Fibroblast of peridontal ligament (primary cell): Measurements from ENCODE around the gene SUPT4H1.
A peak's percentile ranks its signal among the peaks of the same experiment; 100 is the strongest.

Source experiments
- DNase-seq: peaks from one replicate; pipeline ENCODE4 v3.0.0-alpha.2; 2010; ENCODE audit errors: extremely low read depth

SUPT4H1 gene

GRCh38 chr17:58340405-58340876 is 11.6 kb downstream of the SUPT4H1 start:
- no peak for DNase-seq

GRCh38 chr17:58339755-58340404 is 12.1 kb downstream of the SUPT4H1 start:
- no peak for DNase-seq

- no peak for DNase-seq
Observed at GRCh38 chr17:58338841-58339754, 12.9 kb downstream of the SUPT4H1 start.

GRCh38 chr17:58338454-58338840 is 13.6 kb downstream of the SUPT4H1 start:
- no peak for DNase-seq

GRCh38 chr17:58337600-58338453 is 14.2 kb downstream of the SUPT4H1 start:
- peak; percentile 70 for DNase-seq

GRCh38 chr17:58337210-58337599 is 14.8 kb downstream of the SUPT4H1 start:
- no peak for DNase-seq

- peak; percentile 47 for DNase-seq
Observed at GRCh38 chr17:58336456-58337209, 15.4 kb downstream of the SUPT4H1 start.

GRCh38 chr17:58335779-58336455 is 16.1 kb downstream of the SUPT4H1 start:
- DNase-seq, result no peak

- no peak for DNase-seq
Observed at GRCh38 chr17:58335061-58335731, 16.8 kb downstream of the SUPT4H1 start.

- no peak for DNase-seq
Observed at GRCh38 chr17:58334661-58335060, 17.3 kb downstream of the SUPT4H1 start.

GRCh38 chr17:58334256-58334655 is 17.7 kb downstream of the SUPT4H1 start:
- no peak for DNase-seq

GRCh38 chr17:58333736-58334207 is 18.2 kb downstream of the SUPT4H1 start:
- DNase-seq, result no peak

GRCh38 chr17:58332778-58333735 is 18.9 kb downstream of the SUPT4H1 start:
- no peak for DNase-seq

- DNase-seq, result no peak
Observed at GRCh38 chr17:58331815-58332777, 19.9 kb downstream of the SUPT4H1 start.

GRCh38 chr17:58330997-58331814 is 20.8 kb downstream of the SUPT4H1 start:
- DNase-seq, result no peak

- no peak for DNase-seq
Observed at GRCh38 chr17:58330538-58330996, 21.4 kb downstream of the SUPT4H1 start.
